H9 (cell line): ENCODE measurements around the gene SRL. TPM values are rescaled to one million over a fixed set of nuclear protein-coding genes. Genes with fewer than 3 reads are reported as not detected.

ENCODE experiments used
- DNase-seq: peaks from one replicate; pipeline ENCODE4 v3.0.0-alpha.2; 2017
- H2AFZ ChIP-seq: one replicate; pipeline ENCODE4 v1.6.1; 2013; ENCODE audit warnings: mild to moderate bottlenecking, low read length, control low read depth, moderate library complexity
- H2AK5ac ChIP-seq: 2 replicates; pipeline ENCODE4 v1.6.1; 2013; ENCODE audit warnings: low read length, control low read depth, mixed read lengths; ENCODE audit not compliant: insufficient read length
- H2BK120ac ChIP-seq: one replicate; pipeline ENCODE4 v1.6.1; 2013; ENCODE audit warnings: low read depth, mild to moderate bottlenecking, low read length, control low read depth, inconsistent platforms; ENCODE audit not compliant: poor library complexity, severe bottlenecking
- H2BK12ac ChIP-seq: 2 replicates; pipeline ENCODE4 v1.6.1; 2013; ENCODE audit warnings: low read length, control low read depth, mixed read lengths, low read depth; ENCODE audit not compliant: insufficient read length
- H2BK15ac ChIP-seq: 2 replicates; pipeline ENCODE4 v1.6.1; 2013; ENCODE audit warnings: low read depth, low read length, control low read depth
- H2BK20ac ChIP-seq: one replicate; pipeline ENCODE4 v1.6.1; 2013; ENCODE audit warnings: low read depth, mild to moderate bottlenecking, low read length, control low read depth, inconsistent platforms; ENCODE audit not compliant: poor library complexity, severe bottlenecking
- H2BK5ac ChIP-seq: 2 replicates; pipeline ENCODE4 v1.6.1; 2013; ENCODE audit warnings: low read length, control low read depth, mixed read lengths; ENCODE audit not compliant: insufficient read length
- H3K14ac ChIP-seq: 2 replicates; pipeline ENCODE4 v1.6.1; 2013; ENCODE audit warnings: low read length, control low read depth; ENCODE audit not compliant: insufficient read depth
- H3K18ac ChIP-seq: 2 replicates; pipeline ENCODE4 v1.6.1; 2013; ENCODE audit warnings: low read depth, mild to moderate bottlenecking, mixed read lengths, low read length, control low read depth; ENCODE audit not compliant: insufficient read length
- H3K23ac ChIP-seq: 2 replicates; pipeline ENCODE4 v1.6.1; 2013; ENCODE audit warnings: low read length, control low read depth, mixed read lengths, low read depth; ENCODE audit not compliant: insufficient read length
- H3K23me2 ChIP-seq: 2 replicates; pipeline ENCODE4 v1.6.1; 2013; ENCODE audit warnings: low read depth, mild to moderate bottlenecking, mixed read lengths, low read length, control low read depth; ENCODE audit not compliant: insufficient read length, poor library complexity, severe bottlenecking
- H3K27ac ChIP-seq: 2 replicates; pipeline ENCODE4 v1.5.1; 2013; ENCODE audit warnings: low read length, control low read depth, mixed read lengths, low read depth; ENCODE audit not compliant: insufficient read length
- H3K27me3 ChIP-seq: 2 replicates; pipeline ENCODE4 v1.6.1; 2013; ENCODE audit warnings: low read length, control low read depth, inconsistent platforms; ENCODE audit not compliant: insufficient read depth
- H3K4ac ChIP-seq: 2 replicates; pipeline ENCODE4 v1.6.1; 2013; ENCODE audit warnings: low read depth, mild to moderate bottlenecking, control low read depth, inconsistent platforms, low read length, moderate library complexity
- H3K4me1 ChIP-seq: 2 replicates; pipeline ENCODE4 v1.6.1; 2013; ENCODE audit warnings: low read length, control low read depth, inconsistent platforms; ENCODE audit not compliant: insufficient read depth
- H3K4me2 ChIP-seq: 2 replicates; pipeline ENCODE4 v1.6.1; 2013; ENCODE audit warnings: low read length, control low read depth, mixed read lengths; ENCODE audit not compliant: insufficient read length, insufficient read depth
- H3K56ac ChIP-seq: 2 replicates; pipeline ENCODE4 v1.6.1; 2013; ENCODE audit warnings: low read depth, mild to moderate bottlenecking, mixed read lengths, low read length, control low read depth; ENCODE audit not compliant: insufficient read length
- H3K79me1 ChIP-seq: 2 replicates; pipeline ENCODE4 v1.6.1; 2013; ENCODE audit warnings: low read depth, mild to moderate bottlenecking, moderate library complexity, low read length, control low read depth, inconsistent platforms; ENCODE audit not compliant: insufficient read depth, poor library complexity, severe bottlenecking
- H3K79me2 ChIP-seq: 2 replicates; pipeline ENCODE4 v1.6.1; 2013; ENCODE audit warnings: low read length, control low read depth, inconsistent platforms; ENCODE audit not compliant: insufficient read depth
- H3K9ac ChIP-seq: 2 replicates; pipeline ENCODE4 v1.6.1; 2013; ENCODE audit warnings: low read length, control low read depth, mixed read lengths; ENCODE audit not compliant: insufficient read length; ENCODE audit errors: extremely low read depth
- H3K9me3 ChIP-seq: one replicate; pipeline ENCODE4 v1.6.1; 2013; ENCODE audit warnings: low read depth, low read length, inconsistent platforms; ENCODE audit not compliant: control insufficient read depth
- H3T11ph ChIP-seq: one replicate; pipeline ENCODE4 v1.6.1; 2013; ENCODE audit warnings: mild to moderate bottlenecking, low read length, control low read depth, inconsistent platforms
- H4K20me1 ChIP-seq: one replicate; pipeline ENCODE4 v1.6.1; 2013; ENCODE audit not compliant: control insufficient read depth, insufficient read length, insufficient read depth
- H4K5ac ChIP-seq: 2 replicates; pipeline ENCODE4 v1.6.1; 2013; ENCODE audit warnings: low read depth, mild to moderate bottlenecking, mixed read lengths, low read length, control low read depth; ENCODE audit not compliant: insufficient read length
- H4K8ac ChIP-seq: replicated peaks from 2 replicates; pipeline ENCODE4 v1.6.1; 2013; ENCODE audit warnings: low read length, control low read depth, mixed read lengths, low read depth; ENCODE audit not compliant: insufficient read length
- H4K91ac ChIP-seq: 2 replicates; pipeline ENCODE4 v1.6.1; 2013; ENCODE audit warnings: low read depth, mild to moderate bottlenecking, moderate library complexity, mixed read lengths, low read length, control low read depth; ENCODE audit not compliant: insufficient read length
- H3K27ac Mint-ChIP-seq, 3 experiments: 2 replicates in 2 of 3; 3 replicates in 1 of 3; pipeline ENCODE4 v1.8.0; 2020 to 2021; ENCODE audit warnings: mixed read lengths in 3 of 3, mild to moderate bottlenecking in 1 of 3, moderate library complexity in 1 of 3
- H3K27me3 Mint-ChIP-seq: 2 replicates; pipeline ENCODE4 v1.8.0; 2021; ENCODE audit warnings: low read depth, mild to moderate bottlenecking, moderate library complexity, mixed read lengths
- H3K36me3 Mint-ChIP-seq, 3 experiments: 2 replicates in 2 of 3; 3 replicates in 1 of 3; pipeline ENCODE4 v1.8.0; 2020 to 2021; ENCODE audit warnings: low read depth in 3 of 3, mixed read lengths in 3 of 3; ENCODE audit not compliant: insufficient read depth in 1 of 3
- H3K4me1 Mint-ChIP-seq, 2 experiments: 2 replicates each; pipeline ENCODE4 v1.8.0; 2020; ENCODE audit warnings: mixed read lengths in 2 of 2
- H3K4me3 Mint-ChIP-seq, 2 experiments: 2 replicates in 1 of 2; 3 replicates in 1 of 2; pipeline ENCODE4 v1.8.0; 2020 to 2021; ENCODE audit warnings: mild to moderate bottlenecking in 2 of 2, mixed read lengths in 2 of 2, moderate library complexity in 1 of 2
- H3K9me3 Mint-ChIP-seq, 2 experiments: 2 replicates in 1 of 2; 3 replicates in 1 of 2; pipeline ENCODE4 v1.8.0; 2020; ENCODE audit warnings: mild to moderate bottlenecking in 2 of 2, mixed read lengths in 2 of 2, moderate library complexity in 1 of 2
- CTCF ChIP-seq: fragments of 200-600 bp; sonication (generic); conservative IDR thresholded peaks from 3 replicates; pipeline ENCODE4 v1.8.0; 2021; ENCODE audit warnings: antibody characterized with exemption, mild to moderate bottlenecking
- whole genome bisulfite sequencing: extraction: QIAGEN DNeasy Blood & Tissue Kit; methylation state at CpG from one replicate; pipeline ENCODE4 v1.1.7; 2013; ENCODE audit warnings: missing lambda C conversion rate, low lambda C conversion rate, mixed read lengths; ENCODE audit not compliant: insufficient read length; ENCODE audit errors: extremely low coverage; 5-methylcytosine and 5-hydroxymethylcytosine counted together
- total RNA-seq: library from RNA; stranded (reverse); gene quantifications from 2 replicates; pipeline ENCODE4 v1.2.1, GENCODE V29; 2021

The SRL gene
- total RNA-seq, 1 experiment from 2014 or later: not detected

GRCh38 chr16:4179763-4180260, 62.1 kb downstream of the SRL start:
- Histone ChIP-seq H3K27me3 (no peaks in the 10 kb centered on the region), H3K4me2 (no peak overlapping the region), H2AFZ (no peak overlapping the region), H3K9ac (no peak overlapping the region), H3K27ac (no peak overlapping the region), H3K23ac (no peak overlapping the region), H3K14ac (no peak overlapping the region), H4K5ac (no peak overlapping the region), H4K20me1 (no peaks in the 10 kb centered on the region), H3K79me2 (no peaks in the 10 kb centered on the region), H3K9me3 (no peaks in the 10 kb centered on the region), H2BK5ac (no peak overlapping the region), H3K4ac (no peak overlapping the region), H2BK20ac (no peak overlapping the region), H2AK5ac (no peak overlapping the region), H3K4me1 (no peaks in the 10 kb centered on the region; the same call in 1 of the 2 replicates), H3K18ac (no peak overlapping the region), H2BK15ac (no peak overlapping the region), H2BK12ac (no peak overlapping the region), H3K23me2 (peaks cover 8% of the 10 kb centered on the region), H4K91ac (no peak overlapping the region), H3K79me1 (no peaks in the 10 kb centered on the region), H4K8ac (no peak overlapping the region), H2BK120ac (no peak overlapping the region), H3T11ph (no peak overlapping the region), H3K56ac (no peak overlapping the region)
- Mint-ChIP-seq H3K4me1 (peaks cover 8 to 9% of the 10 kb centered on the region in 2 experiments), H3K9me3 (no peaks in the 10 kb centered on the region), H3K4me3 (no peak overlapping the region), H3K27ac (peak overlapping the region in 1 of 3 experiments; percentile 63; a peak in 1 of 7 replicates), H3K36me3 (no peaks in the 10 kb centered on the region), H3K27me3 (no peaks in the 10 kb centered on the region; the same call in 1 of the 2 replicates)
- no CpG with 5 or more reads among the region's 8 CpGs for WGBS
- DNase-seq: no peak
- TF ChIP-seq CTCF: no peak
